GM19025 (cell line): Measurements from ENCODE around the gene MINDY4B.
"Not testable (repeated sequence)": the region's sequence is repeated elsewhere in the genome, so short reads cannot be mapped to it uniquely, and the experiment has no call there.

Source experiments
- ATAC-seq: cut with Tn5 transposase; IDR thresholded peaks from one replicate; pipeline ENCODE4 v1.9.1; 2021; ENCODE audit warnings: mild to moderate bottlenecking, low read depth, moderate library complexity; ENCODE audit not compliant: unreplicated experiment

Gene MINDY4B

GRCh38 chr3:150901793-150902192 lies 3.4 kb downstream of the MINDY4B start:
- ATAC-seq, result no peak

GRCh38 chr3:150899141-150899540 lies 6.1 kb downstream of the MINDY4B start:
- no peak for ATAC-seq

- no peak for ATAC-seq
Observed at GRCh38 chr3:150898046-150898754, 7.0 kb downstream of the MINDY4B start.

GRCh38 chr3:150897592-150897991 lies 7.6 kb downstream of the MINDY4B start:
- no peak for ATAC-seq

- ATAC-seq, result no peak
Observed at GRCh38 chr3:150890831-150891230, 14.4 kb downstream of the MINDY4B start.

- ATAC-seq, result no peak
Observed at GRCh38 chr3:150890295-150890694, 14.9 kb downstream of the MINDY4B start.

GRCh38 chr3:150889106-150889505 lies 16.1 kb downstream of the MINDY4B start:
- ATAC-seq, result no peak

- ATAC-seq, result no peak
Observed at GRCh38 chr3:150887031-150887430, 18.2 kb downstream of the MINDY4B start.

GRCh38 chr3:150885535-150885934 lies 19.7 kb downstream of the MINDY4B start:
- ATAC-seq, result no peak

GRCh38 chr3:150878996-150879575 lies 26.2 kb downstream of the MINDY4B start:
- no peak for ATAC-seq

- no peak for ATAC-seq
Observed at GRCh38 chr3:150878290-150878689, 26.9 kb downstream of the MINDY4B start.

- ATAC-seq, result no peak
Observed at GRCh38 chr3:150877303-150877702, 27.9 kb downstream of the MINDY4B start.

- ATAC-seq, result no peak
Observed at GRCh38 chr3:150876611-150877265, 28.5 kb downstream of the MINDY4B start.

GRCh38 chr3:150875548-150875947 lies 29.7 kb downstream of the MINDY4B start:
- no peak for ATAC-seq

- ATAC-seq, result no peak
Observed at GRCh38 chr3:150874666-150875219, 30.5 kb downstream of the MINDY4B start.

GRCh38 chr3:150871192-150871591 lies 34.0 kb downstream of the MINDY4B start:
- no peak for ATAC-seq

GRCh38 chr3:150870406-150870805 lies 34.8 kb downstream of the MINDY4B start:
- ATAC-seq, result no peak

GRCh38 chr3:150868282-150868681 lies 37.0 kb downstream of the MINDY4B start:
- ATAC-seq, result no peak

GRCh38 chr3:150867434-150867833 lies 37.8 kb downstream of the MINDY4B start:
- ATAC-seq, result no peak

GRCh38 chr3:150863921-150864320 lies 41.3 kb downstream of the MINDY4B start:
- not testable (repeated sequence) for ATAC-seq

- ATAC-seq, result no peak
Observed at GRCh38 chr3:150861851-150862250, 43.4 kb downstream of the MINDY4B start.
